Pericardium fibroblast (primary cell): ENCODE measurements around the gene HEBP2. TPM values are rescaled to one million over a fixed set of nuclear protein-coding genes. Genes with fewer than 3 reads are reported as not detected.

Experiments used
- total RNA-seq: library from RNA; depleted of rRNA; stranded (reverse); fragments of >200 nt; gene quantifications from 2 replicates; pipeline ENCODE4 v1.2.3, GENCODE V29; 2015

The HEBP2 gene, protein sequence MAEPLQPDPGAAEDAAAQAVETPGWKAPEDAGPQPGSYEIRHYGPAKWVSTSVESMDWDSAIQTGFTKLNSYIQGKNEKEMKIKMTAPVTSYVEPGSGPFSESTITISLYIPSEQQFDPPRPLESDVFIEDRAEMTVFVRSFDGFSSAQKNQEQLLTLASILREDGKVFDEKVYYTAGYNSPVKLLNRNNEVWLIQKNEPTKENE
- total RNA-seq, result 26.0 and 34.5 TPM in 2 replicates

DNA sequence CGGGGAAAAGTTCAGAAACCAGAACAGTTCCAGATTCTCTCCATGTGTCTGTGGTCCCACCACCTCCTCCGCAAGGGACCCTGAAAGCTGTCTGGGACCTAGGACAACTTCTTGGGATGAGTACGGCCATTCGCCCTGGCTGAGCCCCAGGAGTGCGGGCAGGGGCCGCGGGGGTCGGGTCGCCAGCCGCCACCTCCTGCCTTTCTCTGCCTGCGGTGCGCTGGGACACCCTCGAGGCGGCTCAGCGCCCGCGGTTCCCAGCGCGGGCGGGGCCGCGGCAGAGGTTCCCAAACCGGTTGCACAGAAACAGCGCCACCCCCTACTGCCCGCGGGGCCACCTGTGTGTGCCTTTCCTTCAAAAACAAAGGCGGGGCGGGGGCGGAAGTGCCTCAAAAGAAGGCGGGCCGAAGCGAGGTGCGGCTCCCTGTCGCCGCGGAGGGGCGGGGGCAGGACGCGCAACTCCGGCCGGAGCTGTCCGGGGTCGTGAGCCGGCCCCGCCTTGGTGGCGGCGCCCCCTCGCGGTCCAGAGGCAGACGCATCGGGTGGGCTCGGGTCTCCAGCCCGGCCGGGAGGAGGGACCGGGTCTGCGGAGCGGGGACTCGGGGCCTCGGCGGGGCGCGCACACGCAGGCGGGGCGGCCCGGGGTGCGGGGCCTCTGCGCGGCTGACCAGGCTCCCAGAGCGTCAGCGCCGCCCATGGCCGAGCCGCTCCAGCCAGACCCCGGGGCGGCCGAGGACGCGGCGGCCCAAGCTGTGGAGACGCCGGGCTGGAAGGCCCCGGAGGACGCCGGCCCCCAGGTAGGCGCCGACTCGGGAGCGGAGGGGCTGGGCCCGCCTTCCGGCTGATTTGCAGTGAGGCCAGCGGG, at the start of gene HEBP2:
Gene HEBP2 (plus strand): TSS at position 423 of the 865 bp plus-strand sequence. CDS start 273 bp downstream, at position 696.

DNA sequence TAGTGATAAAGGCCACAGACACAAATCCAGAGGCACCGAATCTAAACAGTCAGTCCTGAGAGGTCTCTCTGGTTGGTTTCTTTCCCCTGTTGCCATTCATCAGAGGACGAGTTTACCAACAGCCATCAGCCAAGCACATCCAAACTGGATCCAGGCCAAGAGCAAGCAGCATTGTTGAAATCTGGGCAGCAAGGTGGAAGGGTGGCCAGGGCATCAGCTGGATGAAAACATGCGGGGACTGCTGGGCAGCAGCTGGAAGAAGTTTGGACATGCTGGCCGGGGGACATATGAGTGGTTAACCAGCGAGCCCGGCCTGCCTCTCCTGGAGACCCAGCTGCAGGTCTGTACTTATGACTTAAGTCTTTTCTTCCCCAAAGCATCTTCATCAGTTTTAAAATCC, 26.2 kb upstream of the HEBP2 start, which contains the start of gene SMIM28:
Gene SMIM28 (plus strand): TSS at position 62 of the 400 bp plus-strand sequence. CDS start 168 bp downstream, at position 230.

Other genes with a start within 250 kb of the HEBP2 start
- 0.09 and 0.12 TPM in 2 replicates for gene ARFGEF3, start 242.3 kb upstream of the HEBP2 start, total RNA-seq
- not detected in 2 replicates for gene PBOV1, start 185.7 kb upstream of the HEBP2 start, total RNA-seq
- gene SMIM28, start 26.3 kb upstream of the HEBP2 start, total RNA-seq, result not detected in 2 replicates
- 16.5 and 19.7 TPM in 2 replicates for gene NHSL1, start 95.3 kb downstream of the HEBP2 start, total RNA-seq